Activated naive CD8-positive, alpha-beta T cell treated with anti-CD3 and anti-CD28 coated beads, Interleukin-2, amount 50 U/mL, for 16 hours (primary cell): Measurements from ENCODE around the gene VPS26A.

Experiments
- DNase-seq: peaks from one replicate; pipeline ENCODE4 v3.0.0-alpha.2; 2020; ENCODE audit warnings: low read depth, low spot score

The VPS26A gene

GRCh38 chr10:69220507-69220906, 96.5 kb downstream of the VPS26A start:
- no peak for DNase-seq
